ENCODE measurements around the gene SMARCB1. TPM values are rescaled to one million over a fixed set of nuclear protein-coding genes. Genes with fewer than 3 reads are reported as not detected.

The SMARCB1 gene
- 111 and 119 TPM in 2 replicates for total RNA-seq

DNA sequence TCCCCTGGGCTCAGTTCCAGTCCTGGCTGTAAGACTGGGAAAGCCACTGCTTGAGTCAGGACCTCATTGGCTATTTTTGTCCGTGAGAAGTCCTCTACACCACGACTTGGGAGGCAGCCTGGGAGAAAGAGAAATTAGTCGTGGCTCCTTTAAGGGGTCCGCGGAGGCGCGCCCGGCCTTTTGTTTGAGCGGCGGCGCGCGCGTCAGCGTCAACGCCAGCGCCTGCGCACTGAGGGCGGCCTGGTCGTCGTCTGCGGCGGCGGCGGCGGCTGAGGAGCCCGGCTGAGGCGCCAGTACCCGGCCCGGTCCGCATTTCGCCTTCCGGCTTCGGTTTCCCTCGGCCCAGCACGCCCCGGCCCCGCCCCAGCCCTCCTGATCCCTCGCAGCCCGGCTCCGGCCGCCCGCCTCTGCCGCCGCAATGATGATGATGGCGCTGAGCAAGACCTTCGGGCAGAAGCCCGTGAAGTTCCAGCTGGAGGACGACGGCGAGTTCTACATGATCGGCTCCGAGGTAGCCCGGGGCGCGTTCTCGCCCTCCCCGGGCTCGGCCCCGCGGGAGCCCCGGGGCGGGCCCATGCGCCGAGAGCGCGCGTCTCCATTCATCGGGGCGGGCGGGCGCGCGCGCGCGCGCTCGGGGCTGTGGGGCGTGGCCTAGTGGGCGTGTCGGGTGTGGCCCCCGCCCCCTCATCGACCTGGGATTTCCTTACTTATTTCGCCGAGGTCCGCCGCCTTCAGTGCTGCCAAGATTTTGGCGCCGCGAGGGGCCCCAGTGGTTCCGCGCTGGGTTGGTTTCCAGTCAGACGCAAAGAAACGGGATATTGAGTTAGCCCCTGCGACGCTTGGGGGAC is at the start of gene SMARCB1:
TSS of gene SMARCB1 (plus strand) at position 215 of the 848 bp plus-strand sequence. CDS start at position 419, 204 bp downstream.

DNA sequence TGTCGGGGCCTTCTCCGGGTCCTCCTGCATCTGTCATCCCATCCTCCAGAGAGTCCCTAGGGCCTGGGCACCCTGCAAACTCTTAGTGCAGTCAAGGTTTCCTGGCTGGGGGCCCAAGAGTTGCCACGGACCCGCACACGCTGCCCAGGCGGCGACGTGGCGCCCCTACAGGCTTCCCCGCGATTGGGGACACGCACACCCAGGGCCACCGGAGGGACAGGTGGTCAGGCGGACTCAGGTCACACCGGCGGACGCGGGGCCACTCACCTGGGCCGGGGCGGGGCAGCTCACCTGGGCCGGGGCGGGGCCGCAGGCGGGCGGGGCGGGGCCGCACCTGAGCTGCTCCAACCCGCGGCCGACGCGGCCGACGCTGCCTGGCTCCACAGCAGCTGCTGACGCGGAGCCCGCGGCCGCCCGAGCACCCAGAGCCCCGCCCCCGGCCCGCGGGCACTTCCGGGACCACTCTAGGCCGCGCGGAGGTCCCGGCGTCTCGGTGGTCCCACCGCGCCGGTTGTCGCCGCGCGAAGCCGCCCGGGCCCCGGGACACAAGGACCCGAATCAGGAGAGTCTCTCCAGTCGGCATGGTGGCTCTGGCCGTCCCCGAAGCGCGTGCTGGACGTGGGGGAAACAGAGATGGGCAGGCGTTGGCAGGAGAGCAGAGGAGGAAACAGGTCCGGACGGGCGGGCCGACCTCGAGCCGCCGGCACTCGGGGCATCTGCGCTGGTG is 35.9 kb upstream of the SMARCB1 start, which contains the start of gene ZNF70:
TSS of gene ZNF70 (minus strand) at position 399 of the 727 bp plus-strand sequence. CDS start 5,972 bp downstream, outside the sequence.

DNA sequence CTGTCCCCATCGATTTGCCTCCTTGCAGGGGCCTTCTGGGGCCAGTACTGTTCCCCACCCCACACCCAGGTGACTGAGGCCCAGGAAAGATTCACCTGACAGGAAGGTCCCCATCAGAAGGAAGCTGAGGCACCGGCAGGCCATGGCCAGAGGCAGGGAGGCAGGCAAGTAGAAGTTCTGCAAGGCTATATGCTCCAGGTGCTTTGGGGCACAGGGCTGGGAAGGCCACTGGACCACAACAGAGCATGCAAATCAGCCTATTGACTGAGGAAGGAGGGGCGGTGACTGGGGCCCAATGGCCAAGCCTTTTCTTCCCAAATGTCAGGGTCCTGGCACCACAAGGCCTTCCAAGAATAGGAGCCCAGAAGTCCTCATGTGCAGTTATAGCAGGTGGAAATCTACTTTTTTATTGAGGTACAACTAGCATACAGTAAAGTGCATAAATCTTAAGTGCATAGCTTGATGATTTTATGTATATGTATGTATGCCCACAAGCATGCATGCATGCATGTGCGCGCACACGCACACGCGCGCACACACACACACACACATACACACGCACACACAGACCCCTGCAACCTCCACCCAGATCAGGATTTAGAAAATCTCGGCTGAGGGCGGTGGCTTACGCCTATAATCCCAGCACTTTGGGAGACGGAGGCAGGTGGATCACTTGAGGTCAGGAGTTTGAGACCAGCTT is 32.4 kb upstream of the SMARCB1 start, which contains the start of gene VPREB3:
TSS of gene VPREB3 (minus strand) at position 206 of the 700 bp plus-strand sequence. CDS start at position 144, 62 bp downstream.

GRCh38 chr22:23762842-23763578 is 23.8 kb upstream of the SMARCB1 start, which contains the start of gene C22orf15:
Gene C22orf15 (plus strand): TSS chr22:23762990. CDS start chr22:23763307, 317 bp downstream.

DNA sequence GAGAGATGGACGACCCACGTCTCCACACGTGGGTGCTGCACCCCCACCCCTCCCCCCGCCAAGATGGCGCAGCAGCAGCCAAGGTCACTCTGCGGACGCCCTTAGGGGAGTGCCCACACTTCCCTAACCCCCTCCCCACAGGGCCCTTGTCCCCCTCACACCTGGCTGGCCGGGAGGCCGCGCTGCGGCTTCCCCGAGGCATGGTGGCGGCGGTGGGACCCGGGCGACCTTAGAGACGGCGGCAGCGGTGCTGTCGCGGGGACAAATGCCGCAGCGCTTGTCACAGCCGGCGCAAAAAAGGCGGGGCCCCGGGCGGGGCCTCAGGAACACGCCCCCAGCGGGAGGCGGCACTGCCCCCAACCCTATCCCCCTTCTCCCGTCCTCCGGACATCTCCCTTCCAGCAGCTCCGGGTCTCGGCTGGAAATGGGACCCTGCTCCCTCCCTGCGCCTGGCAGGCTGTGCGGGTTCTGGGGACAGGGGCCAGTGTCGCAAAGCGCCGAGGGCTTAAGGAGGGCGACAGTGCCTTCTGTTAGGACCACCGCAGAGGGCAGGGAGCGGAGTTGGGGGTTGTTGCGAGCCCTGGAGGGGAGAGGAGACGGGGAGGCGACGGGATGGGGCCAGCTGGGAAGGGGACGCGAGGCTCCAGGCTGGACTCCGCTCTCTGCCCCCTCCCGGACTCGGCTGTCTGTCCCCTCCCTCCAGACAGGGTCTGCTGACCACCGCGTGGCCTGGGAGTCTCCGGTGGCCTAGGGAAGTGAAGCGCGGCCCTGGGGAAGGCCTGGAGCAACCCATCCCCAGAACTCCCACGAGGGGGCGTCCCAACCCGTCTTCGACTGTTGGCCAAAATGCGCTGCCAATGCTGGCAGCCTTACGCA is 18.9 kb upstream of the SMARCB1 start, which contains the start of gene CHCHD10:
TSS of gene CHCHD10 (minus strand) at position 300 of the 876 bp plus-strand sequence. CDS start at position 202, 98 bp downstream.

DNA sequence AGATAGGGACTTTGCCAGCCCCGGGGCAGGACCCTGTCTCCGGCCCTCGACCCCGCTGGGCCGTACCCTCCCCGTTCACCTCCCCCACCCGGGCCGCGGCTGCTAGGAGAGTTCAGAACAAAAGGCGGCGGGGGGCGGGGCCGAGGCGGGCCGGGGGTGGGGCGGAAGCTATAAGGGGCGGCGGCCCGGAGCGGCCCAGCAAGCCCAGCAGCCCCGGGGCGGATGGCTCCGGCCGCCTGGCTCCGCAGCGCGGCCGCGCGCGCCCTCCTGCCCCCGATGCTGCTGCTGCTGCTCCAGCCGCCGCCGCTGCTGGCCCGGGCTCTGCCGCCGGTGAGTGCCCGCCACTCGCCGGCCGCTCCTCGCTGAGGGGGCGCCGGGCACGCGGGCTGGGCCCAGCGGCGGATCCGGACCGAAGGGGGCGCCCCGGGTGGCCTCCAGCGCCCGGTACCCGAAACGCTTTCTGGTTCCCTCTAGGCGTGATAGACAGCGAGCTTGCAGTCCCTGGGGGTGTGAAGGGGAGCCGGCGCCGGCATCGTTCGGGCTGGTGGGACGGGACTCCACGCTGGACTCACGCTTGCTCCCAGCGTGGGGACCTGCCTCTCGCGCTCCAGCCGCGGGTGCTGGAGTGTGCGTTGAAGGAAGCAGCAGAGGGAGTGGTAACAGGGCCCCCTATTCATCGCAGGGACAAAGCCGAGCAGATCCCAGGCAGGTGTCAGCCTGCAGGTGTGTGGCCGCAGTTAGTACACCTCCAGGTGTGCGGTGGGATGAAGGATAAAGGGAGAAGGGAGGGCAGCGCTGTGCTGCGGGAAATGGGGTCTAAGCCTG is 13.9 kb upstream of the SMARCB1 start, which contains the start of gene MMP11:
TSS of gene MMP11 (plus strand) at position 201 of the 825 bp plus-strand sequence. CDS start at position 223, 22 bp downstream.

DNA sequence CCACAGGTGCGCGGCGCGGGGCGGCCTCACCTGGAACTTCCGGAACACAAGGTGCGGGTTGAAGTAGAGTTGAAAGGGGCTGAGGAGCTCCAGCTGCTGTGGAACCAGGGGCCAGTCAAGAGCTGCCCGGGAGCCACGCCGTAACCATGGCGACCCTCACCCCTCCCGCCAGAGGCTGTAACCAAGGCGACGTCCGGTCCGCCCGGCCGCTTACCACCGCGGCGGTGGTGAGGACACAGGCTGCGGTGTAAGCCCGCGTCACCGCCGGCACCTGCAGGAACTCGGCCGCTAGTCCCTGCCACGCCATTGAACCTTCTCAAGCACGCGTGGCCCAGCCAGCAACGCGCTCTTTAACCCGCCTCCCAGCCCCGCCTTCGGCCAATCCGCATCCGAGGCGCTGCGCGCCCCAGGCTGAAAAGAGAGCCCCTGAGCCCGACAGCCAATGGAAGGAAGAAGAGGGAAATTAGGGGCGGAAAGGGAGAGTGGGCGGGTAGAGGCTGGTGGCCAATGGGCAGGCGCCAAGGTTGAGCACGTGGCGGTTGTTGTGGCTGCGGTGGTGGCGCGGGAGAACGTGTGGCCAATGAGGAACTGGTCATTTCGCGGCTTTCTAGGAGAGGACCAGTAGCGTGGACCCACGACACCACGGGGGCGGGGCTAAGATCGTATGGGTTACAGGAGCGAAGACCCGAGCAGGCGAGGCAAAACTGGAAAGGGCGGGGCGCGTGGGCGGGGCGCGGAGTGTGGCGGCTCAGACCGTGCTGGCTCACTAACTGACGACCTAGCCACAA is 52.1 kb downstream of the SMARCB1 start, which contains the start of gene DERL3:
TSS of gene DERL3 (minus strand) at position 326 of the 788 bp plus-strand sequence. CDS start at position 307, 19 bp downstream.

GRCh38 chr22:23857606-23858483 is 71.1 kb downstream of the SMARCB1 start, which contains the start of gene SLC2A11:
Gene SLC2A11 (plus strand): TSS chr22:23857875. CDS start chr22:23858000, 125 bp downstream.

Other genes starting within 250 kb of the SMARCB1 start
- not detected in 2 replicates for gene IGLL1, start 206.7 kb upstream of the SMARCB1 start, total RNA-seq
- not detected in 2 replicates for gene DRICH1, start 154.6 kb upstream of the SMARCB1 start, total RNA-seq
- not detected in 2 replicates for gene RGL4, start 96.0 kb upstream of the SMARCB1 start, total RNA-seq
- gene ZNF70, start 35.9 kb upstream of the SMARCB1 start, total RNA-seq: 2.2 and 2.7 TPM in 2 replicates
- not detected in 2 replicates for gene VPREB3, start 32.5 kb upstream of the SMARCB1 start, total RNA-seq
- gene C22orf15, start 24.0 kb upstream of the SMARCB1 start, total RNA-seq: not detected in 2 replicates
- 8.1 and 23.5 TPM in 2 replicates for gene CHCHD10, start 19.0 kb upstream of the SMARCB1 start, total RNA-seq
- 4.1 and 5.2 TPM in 2 replicates for gene MMP11, start 14.1 kb upstream of the SMARCB1 start, total RNA-seq
- 0.07 and 3.1 TPM in 2 replicates for gene DERL3, start 52.0 kb downstream of the SMARCB1 start, total RNA-seq
- gene SLC2A11, start 70.9 kb downstream of the SMARCB1 start, total RNA-seq: 4.5 and 5.0 TPM in 2 replicates
- gene MIF, start 107.4 kb downstream of the SMARCB1 start, total RNA-seq: 660 and 704 TPM in 2 replicates
- gene GSTT2B, start 174.2 kb downstream of the SMARCB1 start, total RNA-seq: 9.9 and 11.7 TPM in 2 replicates
- 0.39 and 0.60 TPM in 2 replicates for gene DDTL, start 179.9 kb downstream of the SMARCB1 start, total RNA-seq
- 116 and 127 TPM in 2 replicates for gene DDT, start 187.5 kb downstream of the SMARCB1 start, total RNA-seq
- gene GSTT2, start 193.2 kb downstream of the SMARCB1 start, total RNA-seq: 1.3 and 6.1 TPM in 2 replicates
- not detected in 2 replicates for gene GSTT4, start 218.5 kb downstream of the SMARCB1 start, total RNA-seq
- 28.5 and 28.8 TPM in 2 replicates for gene CABIN1, start 224.3 kb downstream of the SMARCB1 start, total RNA-seq

Data from mammary microvascular endothelial cell (primary cell).